Measurements from ENCODE around the gene CCR1.

The CCR1 gene

GRCh38 chr3:46221938-46222337 is 13.8 kb upstream of the CCR1 start:
- H3K27ac ChIP-seq (ENCODE audit: poor library complexity, severe bottlenecking) = no peak overlapping the region
- no peak overlapping the region for H3K4me3 ChIP-seq (ENCODE audit: severe bottlenecking)
- H3K27me3 ChIP-seq (ENCODE audit: insufficient read depth, poor library complexity, severe bottlenecking) = no peaks in the 10 kb centered on the region
- no peaks in the 10 kb centered on the region for H3K36me3 ChIP-seq (ENCODE audit: low read depth)
- DNase-seq (ENCODE audit: low spot score) (no peak), ATAC-seq (ENCODE audit: low read depth) (no peak)
- no peaks in the 10 kb centered on the region for H3K4me1 ChIP-seq (ENCODE audit: insufficient read depth, poor library complexity, severe bottlenecking)
- H3K9me3 ChIP-seq (ENCODE audit: severe bottlenecking) = no peaks in the 10 kb centered on the region
- no peak for TF ChIP-seq CTCF (IDR thresholded peaks at IDR 0.05; ENCODE audit: poor library complexity, severe bottlenecking)

DNA sequence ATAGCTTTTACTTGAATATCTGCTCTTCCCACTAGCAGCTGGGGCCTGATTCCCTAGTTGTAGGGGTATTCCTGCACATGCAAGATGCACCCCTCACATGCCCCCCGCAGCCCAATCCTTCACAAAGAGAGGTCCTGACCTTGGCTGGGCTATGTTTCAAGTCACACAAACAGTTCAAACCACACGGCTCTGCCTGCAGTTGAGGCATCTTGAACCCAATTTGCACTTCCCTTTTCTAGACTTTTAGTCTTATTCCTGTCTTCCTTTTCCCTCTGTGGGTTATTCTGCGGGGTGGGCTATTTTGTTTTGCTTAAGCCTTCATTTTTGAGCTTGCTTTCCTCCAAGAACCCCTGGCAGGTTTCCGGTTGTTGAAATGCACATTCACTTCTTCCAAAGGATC is 13.3 kb upstream of the CCR1 start:
- DNase-seq (ENCODE audit: low spot score) (no peak), ATAC-seq (ENCODE audit: low read depth) (no peak)
- Histone ChIP-seq H3K4me1 (ENCODE audit: insufficient read depth, poor library complexity, severe bottlenecking) (no peaks in the 10 kb centered on the region), H3K36me3 (ENCODE audit: low read depth) (no peaks in the 10 kb centered on the region), H3K27me3 (ENCODE audit: insufficient read depth, poor library complexity, severe bottlenecking) (no peaks in the 10 kb centered on the region), H3K4me3 (ENCODE audit: severe bottlenecking) (no peak overlapping the region), H3K27ac (ENCODE audit: poor library complexity, severe bottlenecking) (no peak overlapping the region), H3K9me3 (ENCODE audit: severe bottlenecking) (no peaks in the 10 kb centered on the region)
- no peak for TF ChIP-seq CTCF (IDR thresholded peaks at IDR 0.05; ENCODE audit: poor library complexity, severe bottlenecking)

DNA sequence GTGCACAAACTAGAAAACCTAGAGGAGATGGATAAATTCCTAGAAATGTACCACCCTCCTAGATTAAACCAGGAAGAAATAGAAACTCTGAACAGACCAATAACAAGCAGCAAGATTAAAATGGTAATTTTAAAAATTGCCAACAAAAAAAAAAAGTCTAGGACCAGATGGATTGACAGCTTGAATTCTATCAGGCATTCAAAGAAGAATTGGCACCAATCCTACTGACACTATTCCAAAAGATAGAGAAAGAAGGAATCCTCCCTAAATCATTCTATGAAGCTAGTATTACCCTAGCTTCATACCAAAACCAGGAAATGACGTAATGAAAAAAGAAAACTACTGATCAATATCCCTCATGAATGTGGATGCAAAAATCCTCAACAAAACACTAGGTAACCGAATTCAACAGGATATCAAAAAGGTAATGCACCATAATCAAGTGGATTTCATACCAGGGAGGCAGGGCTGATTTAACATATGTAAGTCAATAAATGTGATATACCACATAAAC is 10.1 kb upstream of the CCR1 start:
- Histone ChIP-seq H3K27me3 (ENCODE audit: insufficient read depth, poor library complexity, severe bottlenecking) (no peaks in the 10 kb centered on the region), H3K27ac (ENCODE audit: poor library complexity, severe bottlenecking) (no peak overlapping the region), H3K36me3 (ENCODE audit: low read depth) (no peaks in the 10 kb centered on the region), H3K9me3 (ENCODE audit: severe bottlenecking) (no peaks in the 10 kb centered on the region), H3K4me3 (ENCODE audit: severe bottlenecking) (no peak overlapping the region), H3K4me1 (ENCODE audit: insufficient read depth, poor library complexity, severe bottlenecking) (no peaks in the 10 kb centered on the region)
- ATAC-seq (ENCODE audit: low read depth) (no peak), DNase-seq (ENCODE audit: low spot score) (no peak)
- no peak for TF ChIP-seq CTCF (IDR thresholded peaks at IDR 0.05; ENCODE audit: poor library complexity, severe bottlenecking)

- Histone ChIP-seq H3K27ac (ENCODE audit: poor library complexity, severe bottlenecking) (no peak overlapping the region), H3K4me3 (ENCODE audit: severe bottlenecking) (no peak overlapping the region), H3K36me3 (ENCODE audit: low read depth) (no peaks in the 10 kb centered on the region), H3K9me3 (ENCODE audit: severe bottlenecking) (no peaks in the 10 kb centered on the region), H3K4me1 (ENCODE audit: insufficient read depth, poor library complexity, severe bottlenecking) (no peaks in the 10 kb centered on the region), H3K27me3 (ENCODE audit: insufficient read depth, poor library complexity, severe bottlenecking) (no peaks in the 10 kb centered on the region)
- ATAC-seq (ENCODE audit: low read depth) = peak; percentile 90
- DNase-seq (ENCODE audit: low spot score) = no peak
- no peak for TF ChIP-seq CTCF (IDR thresholded peaks at IDR 0.05; ENCODE audit: poor library complexity, severe bottlenecking)
Measured at GRCh38 chr3:46215810-46216414, 7.8 kb upstream of the CCR1 start.

- Histone ChIP-seq H3K27ac (ENCODE audit: poor library complexity, severe bottlenecking) (no peak overlapping the region), H3K27me3 (ENCODE audit: insufficient read depth, poor library complexity, severe bottlenecking) (no peaks in the 10 kb centered on the region), H3K36me3 (ENCODE audit: low read depth) (no peaks in the 10 kb centered on the region), H3K4me3 (ENCODE audit: severe bottlenecking) (no peak overlapping the region), H3K9me3 (ENCODE audit: severe bottlenecking) (no peaks in the 10 kb centered on the region), H3K4me1 (ENCODE audit: insufficient read depth, poor library complexity, severe bottlenecking) (no peaks in the 10 kb centered on the region)
- DNase-seq (ENCODE audit: low spot score) = no peak
- no peak for ATAC-seq (ENCODE audit: low read depth)
- peak; percentile 26 for TF ChIP-seq CTCF (IDR thresholded peaks at IDR 0.05; ENCODE audit: poor library complexity, severe bottlenecking)
Measured at GRCh38 chr3:46214751-46215352, 6.7 kb upstream of the CCR1 start.

All from RWPE2 (cell line).